ENCODE measurements around the gene IFI27L1.

DNA sequence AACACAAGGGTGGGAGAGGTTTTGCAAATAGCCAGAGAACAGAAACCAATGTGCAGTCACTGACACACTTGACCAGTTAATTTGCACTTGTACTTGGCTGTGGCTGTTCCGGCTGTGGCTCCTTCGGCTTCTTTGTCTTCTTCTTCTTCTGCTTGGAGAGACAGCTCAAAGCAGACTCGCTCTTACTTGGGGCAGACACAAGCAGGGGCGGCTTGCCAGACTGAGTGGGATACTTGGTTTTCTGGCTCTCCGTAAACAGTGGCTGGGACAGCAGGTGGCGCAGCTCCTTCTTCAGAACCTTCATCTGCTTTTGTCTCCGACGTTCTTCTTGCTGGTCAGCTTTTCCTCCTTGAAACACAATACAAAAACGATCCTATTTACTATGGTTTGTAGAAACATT is 30.0 kb upstream of the IFI27L1 start:
- TF ChIP-seq POLR2A (IDR thresholded peaks at IDR 0.05; ENCODE audit: low read depth, low read length): no peak
- TF ChIP-seq, protein P1, sequence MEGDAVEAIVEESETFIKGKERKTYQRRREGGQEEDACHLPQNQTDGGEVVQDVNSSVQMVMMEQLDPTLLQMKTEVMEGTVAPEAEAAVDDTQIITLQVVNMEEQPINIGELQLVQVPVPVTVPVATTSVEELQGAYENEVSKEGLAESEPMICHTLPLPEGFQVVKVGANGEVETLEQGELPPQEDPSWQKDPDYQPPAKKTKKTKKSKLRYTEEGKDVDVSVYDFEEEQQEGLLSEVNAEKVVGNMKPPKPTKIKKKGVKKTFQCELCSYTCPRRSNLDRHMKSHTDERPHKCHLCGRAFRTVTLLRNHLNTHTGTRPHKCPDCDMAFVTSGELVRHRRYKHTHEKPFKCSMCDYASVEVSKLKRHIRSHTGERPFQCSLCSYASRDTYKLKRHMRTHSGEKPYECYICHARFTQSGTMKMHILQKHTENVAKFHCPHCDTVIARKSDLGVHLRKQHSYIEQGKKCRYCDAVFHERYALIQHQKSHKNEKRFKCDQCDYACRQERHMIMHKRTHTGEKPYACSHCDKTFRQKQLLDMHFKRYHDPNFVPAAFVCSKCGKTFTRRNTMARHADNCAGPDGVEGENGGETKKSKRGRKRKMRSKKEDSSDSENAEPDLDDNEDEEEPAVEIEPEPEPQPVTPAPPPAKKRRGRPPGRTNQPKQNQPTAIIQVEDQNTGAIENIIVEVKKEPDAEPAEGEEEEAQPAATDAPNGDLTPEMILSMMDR (IDR thresholded peaks at IDR 0.05; ENCODE audit: extremely low read depth in 1 of 2, insufficient read depth in 1 of 2, low read depth in 1 of 2, low read length in 2 of 2): peak in 1 of 2 donors; percentile 59

Data from endothelial cell of umbilical vein (primary cell).